ENCODE data around the gene NDRG2.

Gene NDRG2

GRCh38 chr14:21001218-21001617, 23.6 kb downstream of the NDRG2 start:
- H3K27ac ChIP-seq: no peak overlapping the region
- H3K4me2 ChIP-seq: no peak overlapping the region
- H3K36me3 ChIP-seq (ENCODE audit: insufficient read depth): no peaks in the 10 kb centered on the region
- H2AFZ ChIP-seq (ENCODE audit: low read depth): no peak overlapping the region
- no peaks in the 10 kb centered on the region for H3K4me1 ChIP-seq (ENCODE audit: low read depth, poor library complexity, severe bottlenecking)
- no peaks in the 10 kb centered on the region for H3K27me3 ChIP-seq (ENCODE audit: insufficient read depth, low read depth)
- no peaks in the 10 kb centered on the region for H4K20me1 ChIP-seq (ENCODE audit: insufficient read depth)
- H3K79me2 ChIP-seq (ENCODE audit: insufficient read depth, low read depth): no peaks in the 10 kb centered on the region
- no peak for TF ChIP-seq CTCF (conservative IDR thresholded peaks at IDR 0.05; ENCODE audit: low read depth, low read length)
- no peak overlapping the region for H3K4me3 ChIP-seq (IDR thresholded peaks at IDR 0.05; ENCODE audit: insufficient read depth, low read depth, low read length)
- H3K9ac ChIP-seq: no peak overlapping the region

GRCh38 chr14:20999591-20999990, 25.3 kb downstream of the NDRG2 start:
- H3K36me3 ChIP-seq (ENCODE audit: insufficient read depth): no peaks in the 10 kb centered on the region
- no peak overlapping the region for H2AFZ ChIP-seq (ENCODE audit: low read depth)
- no peak for TF ChIP-seq CTCF (conservative IDR thresholded peaks at IDR 0.05; ENCODE audit: low read depth, low read length)
- no peak overlapping the region for H3K27ac ChIP-seq
- no peak overlapping the region for H3K4me3 ChIP-seq (IDR thresholded peaks at IDR 0.05; ENCODE audit: insufficient read depth, low read depth, low read length)
- no peak overlapping the region for H3K9ac ChIP-seq
- H3K27me3 ChIP-seq (ENCODE audit: insufficient read depth, low read depth): no peaks in the 10 kb centered on the region
- H4K20me1 ChIP-seq (ENCODE audit: insufficient read depth): no peaks in the 10 kb centered on the region
- H3K79me2 ChIP-seq (ENCODE audit: insufficient read depth, low read depth): no peaks in the 10 kb centered on the region
- H3K4me1 ChIP-seq (ENCODE audit: low read depth, poor library complexity, severe bottlenecking): no peaks in the 10 kb centered on the region
- no peak overlapping the region for H3K4me2 ChIP-seq

GRCh38 chr14:20998674-20999366, 26.0 kb downstream of the NDRG2 start, which contains the start of gene SLC39A2:
SLC39A2 (plus strand) TSS chr14:20999293; CDS start chr14:20999447, 154 bp downstream.
- Histone ChIP-seq H3K4me2 (no peak within 1 kb of the TSS), H3K9ac (no peak within 1 kb of the TSS), H3K4me1 (ENCODE audit: low read depth, poor library complexity, severe bottlenecking) (no peaks in the 10 kb centered on the region), H3K27me3 (ENCODE audit: insufficient read depth, low read depth) (no peaks in the 10 kb centered on the region), H3K27ac (no peak within 1 kb of the TSS), H3K36me3 (ENCODE audit: insufficient read depth) (no peaks in the 10 kb centered on the region), H2AFZ (ENCODE audit: low read depth) (no peak within 1 kb of the TSS), H3K79me2 (ENCODE audit: insufficient read depth, low read depth) (no peaks in the 10 kb centered on the region), H3K4me3 (IDR thresholded peaks at IDR 0.05; ENCODE audit: insufficient read depth, low read depth, low read length) (no peak within 1 kb of the TSS), H4K20me1 (ENCODE audit: insufficient read depth) (no peaks in the 10 kb centered on the region)
- TF ChIP-seq CTCF (conservative IDR thresholded peaks at IDR 0.05; ENCODE audit: low read depth, low read length): no peak

- H3K4me2 ChIP-seq: no peak overlapping the region
- H4K20me1 ChIP-seq (ENCODE audit: insufficient read depth): no peaks in the 10 kb centered on the region
- H3K4me3 ChIP-seq (IDR thresholded peaks at IDR 0.05; ENCODE audit: insufficient read depth, low read depth, low read length): no peak overlapping the region
- TF ChIP-seq CTCF (conservative IDR thresholded peaks at IDR 0.05; ENCODE audit: low read depth, low read length): no peak
- H3K79me2 ChIP-seq (ENCODE audit: insufficient read depth, low read depth): no peaks in the 10 kb centered on the region
- no peaks in the 10 kb centered on the region for H3K4me1 ChIP-seq (ENCODE audit: low read depth, poor library complexity, severe bottlenecking)
- no peak overlapping the region for H3K9ac ChIP-seq
- H3K27ac ChIP-seq: no peak overlapping the region
- no peaks in the 10 kb centered on the region for H3K27me3 ChIP-seq (ENCODE audit: insufficient read depth, low read depth)
- H3K36me3 ChIP-seq (ENCODE audit: insufficient read depth): no peaks in the 10 kb centered on the region
- no peak overlapping the region for H2AFZ ChIP-seq (ENCODE audit: low read depth)
Measured at GRCh38 chr14:20998139-20998538, 26.7 kb downstream of the NDRG2 start.

Data from KMS-11 (cell line).